CD4-positive, alpha-beta T cell (primary cell): ENCODE measurements around the gene FTMT. TPM values are rescaled to one million over a fixed set of nuclear protein-coding genes. Genes with fewer than 3 reads are reported as not detected.

Source experiments
- ATAC-seq: fragments of 200-7000 bp; cut with Tn5 transposase; one replicate; pipeline ENCODE4 v1.10.0; 2022; ENCODE audit warnings: mild to moderate bottlenecking; ENCODE audit not compliant: poor library complexity
- CTCF ChIA-PET: fragments of 350-600 bp; sonication (Branson Sonifier 250); formaldehyde crosslinking; loops from one replicate; lab custom pipeline; 2021; ENCODE audit warnings: antibody characterized with exemption, inconsistent platforms; lab: Charles Lee
- POLR2A ChIA-PET: fragments of 350-600 bp; sonication (Branson Sonifier 250); formaldehyde crosslinking; loops from one replicate; lab custom pipeline; 2021; ENCODE audit warnings: antibody characterized with exemption, inconsistent platforms; lab: Charles Lee
- DNase-seq, 14 experiments: peaks; one replicate each; pipeline ENCODE4 v3.0.0-alpha.2; 2013 to 2020; ENCODE audit warnings: mixed read lengths in 2 of 14
- H3K27ac ChIP-seq, 2 donors: one replicate each; pipeline versions ENCODE4 v1.5.1 to v1.7.0; 2013; ENCODE audit warnings: low read length in 2 of 2, low read depth in 1 of 2, mild to moderate bottlenecking in 1 of 2
- H3K27me3 ChIP-seq, 2 experiments: 1 replicate in 1 of 2; 2 replicates in 1 of 2; pipeline versions ENCODE4 v1.6.1 to v1.7.0; 2013; ENCODE audit warnings: low read length in 2 of 2, control low read depth in 1 of 2, mild to moderate bottlenecking in 1 of 2, moderate library complexity in 1 of 2; ENCODE audit not compliant: insufficient read depth in 2 of 2, control insufficient read depth in 1 of 2
- H3K36me3 ChIP-seq: one replicate; pipeline ENCODE4 v1.6.1; 2013; ENCODE audit warnings: low read length, control low read depth; ENCODE audit not compliant: insufficient read depth
- H3K4me1 ChIP-seq: one replicate; pipeline ENCODE4 v1.6.1; 2013; ENCODE audit warnings: low read length, control low read depth; ENCODE audit not compliant: insufficient read depth
- H3K4me3 ChIP-seq: one replicate; pipeline ENCODE4 v1.5.1; 2013; ENCODE audit warnings: mild to moderate bottlenecking, low read length, moderate library complexity
- H3K9me3 ChIP-seq, 2 experiments: 1 replicate in 1 of 2; 2 replicates in 1 of 2; pipeline versions ENCODE4 v1.6.1 to v1.7.0; 2013; ENCODE audit warnings: low read length in 2 of 2, mild to moderate bottlenecking in 2 of 2, control low read depth in 1 of 2, moderate library complexity in 1 of 2; ENCODE audit not compliant: control insufficient read depth in 1 of 2, insufficient read depth in 1 of 2
- H3K27ac Mint-ChIP-seq: one replicate; pipeline ENCODE4 v1.8.0; 2020; ENCODE audit warnings: mixed read lengths
- H3K27me3 Mint-ChIP-seq: one replicate; pipeline ENCODE4 v1.8.0; 2021; ENCODE audit warnings: mixed read lengths
- H3K36me3 Mint-ChIP-seq: one replicate; pipeline ENCODE4 v1.8.0; 2021; ENCODE audit warnings: low read depth, mixed read lengths
- H3K4me1 Mint-ChIP-seq: one replicate; pipeline ENCODE4 v1.8.0; 2021; ENCODE audit warnings: low read depth, mixed read lengths
- H3K4me3 Mint-ChIP-seq: one replicate; pipeline ENCODE4 v1.8.0; 2020; ENCODE audit warnings: mild to moderate bottlenecking, mixed read lengths
- H3K9me3 Mint-ChIP-seq: one replicate; pipeline ENCODE4 v1.8.0; 2020; ENCODE audit warnings: mixed read lengths
- intact Hi-C, 2 experiments: fragments of 100-400 bp; cut with DNase I in 1 of 2; cut with micrococcal nuclease in 1 of 2; formaldehyde crosslinking; loops; one replicate each; pipeline versions ENCODE4 v1.15.1 to v1.9.0; 2023 to 2025; cut with DNase I, micrococcal nuclease
- total RNA-seq, 174 experiments: library from RNA in 2 of 174; stranded (reverse) in 2 of 174; gene quantifications; one replicate each; pipeline ENCODE4 v1.2.3 and lab custom pipeline; 2021 to 2026
- TF ChIP-seq, protein P1 (sequence below): fragments of 200-600 bp; IDR thresholded peaks from one replicate; pipeline ENCODE4 v1.8.0; 2022; ENCODE audit warnings: antibody characterized with exemption, mild to moderate bottlenecking

The FTMT gene
- total RNA-seq, 2 experiments from 2014 or later = not detected

DNA sequence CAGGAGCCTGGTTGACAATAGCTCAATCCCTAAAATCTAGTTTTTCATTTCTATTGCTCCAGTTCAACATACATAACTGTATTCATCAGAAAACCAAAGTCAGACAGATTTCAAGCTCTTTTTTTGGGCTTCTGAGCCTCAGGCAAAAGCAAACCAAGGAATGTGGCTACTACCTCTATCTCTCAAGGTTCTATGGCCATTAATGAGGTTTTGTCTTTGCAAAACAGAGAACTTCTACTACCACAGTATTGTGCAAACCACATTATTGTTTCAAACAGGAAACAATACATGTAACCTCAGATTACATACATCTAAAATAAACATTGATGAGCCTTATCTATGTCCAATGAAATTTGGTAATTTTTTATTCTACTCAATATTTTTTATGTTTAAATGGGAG is 35.5 kb upstream of the FTMT start:
- Mint-ChIP-seq H3K36me3 (no peaks in the 10 kb centered on the region), H3K4me3 (no peak overlapping the region), H3K27ac (no peak overlapping the region), H3K9me3 (peaks cover 2% of the 10 kb centered on the region), H3K27me3 (no peaks in the 10 kb centered on the region), H3K4me1 (no peaks in the 10 kb centered on the region)
- Histone ChIP-seq H3K27me3 (no peaks in the 10 kb centered on the region), H3K36me3 (no peaks in the 10 kb centered on the region), H3K4me3 (no peak overlapping the region), H3K27ac (no peak overlapping the region), H3K9me3 (no peaks in the 10 kb centered on the region), H3K4me1 (no peaks in the 10 kb centered on the region)
- CTCF ChIA-PET = no interaction called here
- TF ChIP-seq, protein P1, sequence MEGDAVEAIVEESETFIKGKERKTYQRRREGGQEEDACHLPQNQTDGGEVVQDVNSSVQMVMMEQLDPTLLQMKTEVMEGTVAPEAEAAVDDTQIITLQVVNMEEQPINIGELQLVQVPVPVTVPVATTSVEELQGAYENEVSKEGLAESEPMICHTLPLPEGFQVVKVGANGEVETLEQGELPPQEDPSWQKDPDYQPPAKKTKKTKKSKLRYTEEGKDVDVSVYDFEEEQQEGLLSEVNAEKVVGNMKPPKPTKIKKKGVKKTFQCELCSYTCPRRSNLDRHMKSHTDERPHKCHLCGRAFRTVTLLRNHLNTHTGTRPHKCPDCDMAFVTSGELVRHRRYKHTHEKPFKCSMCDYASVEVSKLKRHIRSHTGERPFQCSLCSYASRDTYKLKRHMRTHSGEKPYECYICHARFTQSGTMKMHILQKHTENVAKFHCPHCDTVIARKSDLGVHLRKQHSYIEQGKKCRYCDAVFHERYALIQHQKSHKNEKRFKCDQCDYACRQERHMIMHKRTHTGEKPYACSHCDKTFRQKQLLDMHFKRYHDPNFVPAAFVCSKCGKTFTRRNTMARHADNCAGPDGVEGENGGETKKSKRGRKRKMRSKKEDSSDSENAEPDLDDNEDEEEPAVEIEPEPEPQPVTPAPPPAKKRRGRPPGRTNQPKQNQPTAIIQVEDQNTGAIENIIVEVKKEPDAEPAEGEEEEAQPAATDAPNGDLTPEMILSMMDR = no peak
- intact Hi-C loops = no loop called here
- no peak for DNase-seq
- POLR2A ChIA-PET = no interaction called here
- no peak for ATAC-seq

DNA sequence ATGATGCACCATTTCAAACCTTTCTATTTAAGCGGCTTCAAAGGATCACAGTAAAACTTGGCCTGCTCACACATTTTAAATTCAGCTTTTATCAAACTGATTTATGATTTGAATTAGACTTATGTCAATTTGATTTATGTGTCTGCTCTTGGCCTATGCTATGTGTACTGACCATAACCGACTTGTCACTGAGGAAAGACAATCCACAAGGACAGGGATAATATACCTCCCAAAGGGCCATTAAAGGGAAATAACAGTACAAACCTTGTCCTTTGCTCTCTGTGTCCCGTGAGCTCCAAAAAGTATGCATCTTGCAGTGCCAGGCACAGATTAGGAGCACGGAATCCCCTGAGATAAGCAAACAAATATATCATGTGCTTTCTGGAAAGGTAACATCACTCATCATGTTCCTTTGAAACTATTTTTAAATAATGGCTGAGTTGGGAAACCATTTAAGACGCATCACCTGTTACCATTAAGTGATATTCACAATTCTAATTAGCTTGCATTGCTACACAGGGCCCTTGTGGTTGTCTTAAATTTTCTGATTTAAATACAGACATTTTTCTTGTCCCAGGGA is 31.9 kb upstream of the FTMT start:
- POLR2A ChIA-PET = no interaction called here
- TF ChIP-seq, protein P1 = no peak
- H3K4me1 ChIP-seq = no peaks in the 10 kb centered on the region
- no peak overlapping the region for H3K4me3 Mint-ChIP-seq
- H3K27me3 ChIP-seq = no peaks in the 10 kb centered on the region
- DNase-seq = no peak
- H3K36me3 Mint-ChIP-seq = no peaks in the 10 kb centered on the region
- CTCF ChIA-PET = interaction anchor here (0.6 kb wide), 1 partner anchor 9 kb away, joined by 3 read pairs; no protein-coding TSS in a partner anchor
- intact Hi-C loops = no loop called here
- no peaks in the 10 kb centered on the region for H3K9me3 ChIP-seq
- H3K9me3 Mint-ChIP-seq = no peaks in the 10 kb centered on the region
- no peak overlapping the region for H3K27ac Mint-ChIP-seq
- H3K4me3 ChIP-seq = no peak overlapping the region
- no peaks in the 10 kb centered on the region for H3K36me3 ChIP-seq
- H3K27me3 Mint-ChIP-seq = no peaks in the 10 kb centered on the region
- ATAC-seq = no peak
- H3K27ac ChIP-seq = no peak overlapping the region
- H3K4me1 Mint-ChIP-seq = no peaks in the 10 kb centered on the region

DNA sequence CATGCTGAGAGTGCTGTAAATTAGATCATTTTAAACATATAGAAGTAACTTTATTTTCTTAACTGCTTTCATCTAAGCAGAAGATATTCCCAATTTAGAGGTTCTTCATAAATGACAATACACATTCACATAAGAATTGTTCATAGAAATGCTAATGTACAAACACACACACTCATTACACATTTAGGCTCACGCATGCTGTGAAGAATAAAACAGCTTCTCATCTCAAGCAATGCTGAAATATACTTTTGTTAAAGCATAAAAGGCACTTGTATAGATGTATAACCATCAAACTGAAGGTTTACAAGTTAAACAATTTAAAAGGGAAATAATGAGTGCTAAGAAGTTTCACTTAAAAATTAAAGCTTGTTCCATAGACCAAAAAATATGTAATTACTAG is 18.1 kb upstream of the FTMT start:
- intact Hi-C loops = no loop called here
- ATAC-seq (no peak), DNase-seq (no peak)
- no peaks in the 10 kb centered on the region for H3K4me1 Mint-ChIP-seq
- H3K9me3 Mint-ChIP-seq = peaks cover 3% of the 10 kb centered on the region
- no peaks in the 10 kb centered on the region for H3K27me3 Mint-ChIP-seq
- no peaks in the 10 kb centered on the region for H3K36me3 Mint-ChIP-seq
- H3K27ac Mint-ChIP-seq = no peak overlapping the region
- H3K9me3 ChIP-seq = peaks cover 0 to 7% of the 10 kb centered on the region in 2 experiments
- H3K4me1 ChIP-seq = no peaks in the 10 kb centered on the region
- H3K4me3 Mint-ChIP-seq = no peak overlapping the region
- H3K27ac ChIP-seq = no peak overlapping the region
- TF ChIP-seq, protein P1 = no peak
- no peak overlapping the region for H3K4me3 ChIP-seq
- POLR2A ChIA-PET = no interaction called here
- CTCF ChIA-PET = no interaction called here
- H3K36me3 ChIP-seq = no peaks in the 10 kb centered on the region
- no peaks in the 10 kb centered on the region for H3K27me3 ChIP-seq
